ENCODE data around the gene OMG.
"Not testable (repeated sequence)": the region's sequence is repeated elsewhere in the genome, so short reads cannot be mapped to it uniquely, and the experiment has no call there.

Gene OMG

GRCh38 chr17:31262923-31263322 lies 34.1 kb downstream of the OMG start:
- H3K4me3 ChIP-seq (ENCODE audit: low read length in 2 of 2); H3K4me1 ChIP-seq (ENCODE audit: control insufficient read depth, insufficient read depth, low read length); H3K9me3 ChIP-seq (ENCODE audit: control insufficient read depth in 2 of 2, low read length in 2 of 2); H3K27ac ChIP-seq (ENCODE audit: low read length); H3K27me3 ChIP-seq (ENCODE audit: control insufficient read depth in 1 of 2, insufficient read depth in 2 of 2, low read length in 2 of 2); H3K9ac ChIP-seq (ENCODE audit: low read length in 2 of 2): not testable (repeated sequence)
- peaks cover 4 to 15% of the 10 kb centered on the region in 2 donors for H3K36me3 ChIP-seq (ENCODE audit: control insufficient read depth in 2 of 2, insufficient read depth in 2 of 2, low read length in 2 of 2)

DNA sequence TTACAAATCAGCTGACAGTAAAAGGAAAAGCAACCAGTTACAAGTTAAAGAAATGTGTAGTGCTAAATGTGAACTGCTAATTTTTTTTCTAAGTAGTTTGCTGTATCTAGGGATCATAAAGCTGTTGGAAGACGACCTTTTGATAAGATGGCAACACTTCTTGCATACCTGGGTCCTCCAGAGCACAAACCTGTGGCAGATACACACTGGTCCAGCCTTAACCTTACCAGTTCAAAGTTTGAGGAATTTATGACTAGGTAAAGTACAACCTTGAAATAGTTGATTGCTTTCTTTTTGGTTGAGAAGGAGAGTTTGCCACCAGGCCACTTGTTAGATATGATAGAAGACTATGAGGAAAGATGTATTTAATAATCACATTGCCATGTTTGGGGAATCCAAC lies 35.4 kb downstream of the OMG start:
- peaks cover 4 to 15% of the 10 kb centered on the region in 2 donors for H3K36me3 ChIP-seq (ENCODE audit: control insufficient read depth in 2 of 2, insufficient read depth in 2 of 2, low read length in 2 of 2)
- H3K9me3 ChIP-seq (ENCODE audit: control insufficient read depth in 2 of 2, low read length in 2 of 2) = no peaks in the 10 kb centered on the region
- H3K9ac ChIP-seq (ENCODE audit: low read length in 2 of 2) = no peak overlapping the region
- no peak overlapping the region for H3K27ac ChIP-seq (ENCODE audit: low read length)
- no peak overlapping the region for H3K4me3 ChIP-seq (ENCODE audit: low read length in 2 of 2)
- no peaks in the 10 kb centered on the region for H3K4me1 ChIP-seq (ENCODE audit: control insufficient read depth, insufficient read depth, low read length)
- no peaks in the 10 kb centered on the region for H3K27me3 ChIP-seq (ENCODE audit: control insufficient read depth in 1 of 2, insufficient read depth in 2 of 2, low read length in 2 of 2)

DNA sequence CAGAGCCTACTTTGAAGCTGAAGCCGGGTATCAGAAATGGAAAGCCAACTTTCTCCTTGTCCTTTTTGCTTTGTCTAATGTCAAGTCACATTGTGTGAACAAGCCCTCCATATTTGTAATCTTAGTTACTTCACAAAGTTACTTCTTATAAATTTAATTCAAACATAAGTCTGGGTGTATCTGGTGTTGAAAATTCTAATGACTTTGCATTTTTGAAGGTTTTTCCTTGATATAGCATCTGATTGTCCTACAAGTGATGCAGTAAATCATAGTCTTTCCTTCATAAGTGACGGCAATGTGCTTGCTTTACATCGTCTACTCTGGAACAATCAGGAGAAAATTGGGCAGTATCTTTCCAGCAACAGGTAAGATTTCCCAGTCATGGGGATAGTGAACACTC lies 36.9 kb downstream of the OMG start:
- Histone ChIP-seq H3K36me3 (ENCODE audit: control insufficient read depth in 2 of 2, insufficient read depth in 2 of 2, low read length in 2 of 2) (peaks cover 0 to 6% of the 10 kb centered on the region in 2 donors), H3K27me3 (ENCODE audit: control insufficient read depth in 1 of 2, insufficient read depth in 2 of 2, low read length in 2 of 2) (no peaks in the 10 kb centered on the region), H3K9ac (ENCODE audit: low read length in 2 of 2) (no peak overlapping the region), H3K27ac (ENCODE audit: low read length) (no peak overlapping the region), H3K4me3 (ENCODE audit: low read length in 2 of 2) (no peak overlapping the region), H3K9me3 (ENCODE audit: control insufficient read depth in 2 of 2, low read length in 2 of 2) (no peaks in the 10 kb centered on the region), H3K4me1 (ENCODE audit: control insufficient read depth, insufficient read depth, low read length) (no peaks in the 10 kb centered on the region)

DNA sequence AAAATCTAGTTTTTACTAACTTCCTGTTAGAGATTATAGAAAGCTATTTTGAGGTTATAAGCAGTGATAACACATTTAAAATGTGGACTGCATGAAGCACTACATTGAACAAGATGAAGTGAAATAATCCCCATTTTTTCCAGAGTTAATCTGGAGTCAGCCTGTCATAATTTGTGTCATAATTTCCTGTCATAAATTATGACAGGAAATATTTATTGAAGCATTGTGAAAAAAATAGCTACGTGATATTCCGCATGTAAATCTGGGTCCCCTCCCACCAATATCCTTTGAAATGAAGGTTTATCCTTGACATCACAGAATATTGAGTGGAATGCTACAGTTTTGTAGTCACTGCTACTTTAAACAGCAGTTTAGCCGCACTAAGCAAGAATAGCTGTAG lies 40.1 kb downstream of the OMG start:
- peaks cover 0 to 5% of the 10 kb centered on the region in 2 donors for H3K36me3 ChIP-seq (ENCODE audit: control insufficient read depth in 2 of 2, insufficient read depth in 2 of 2, low read length in 2 of 2)
- H3K9ac ChIP-seq (ENCODE audit: low read length in 2 of 2) = no peak overlapping the region
- no peaks in the 10 kb centered on the region for H3K4me1 ChIP-seq (ENCODE audit: control insufficient read depth, insufficient read depth, low read length)
- H3K4me3 ChIP-seq (ENCODE audit: low read length in 2 of 2) = no peak overlapping the region
- no peaks in the 10 kb centered on the region for H3K27me3 ChIP-seq (ENCODE audit: control insufficient read depth in 1 of 2, insufficient read depth in 2 of 2, low read length in 2 of 2)
- no peaks in the 10 kb centered on the region for H3K9me3 ChIP-seq (ENCODE audit: control insufficient read depth in 2 of 2, low read length in 2 of 2)
- no peak overlapping the region for H3K27ac ChIP-seq (ENCODE audit: low read length)

- no peaks in the 10 kb centered on the region for H3K27me3 ChIP-seq (ENCODE audit: control insufficient read depth in 1 of 2, insufficient read depth in 2 of 2, low read length in 2 of 2)
These were observed 42.4 kb downstream of the OMG start for GRCh38 chr17:31254654-31255053.

DNA sequence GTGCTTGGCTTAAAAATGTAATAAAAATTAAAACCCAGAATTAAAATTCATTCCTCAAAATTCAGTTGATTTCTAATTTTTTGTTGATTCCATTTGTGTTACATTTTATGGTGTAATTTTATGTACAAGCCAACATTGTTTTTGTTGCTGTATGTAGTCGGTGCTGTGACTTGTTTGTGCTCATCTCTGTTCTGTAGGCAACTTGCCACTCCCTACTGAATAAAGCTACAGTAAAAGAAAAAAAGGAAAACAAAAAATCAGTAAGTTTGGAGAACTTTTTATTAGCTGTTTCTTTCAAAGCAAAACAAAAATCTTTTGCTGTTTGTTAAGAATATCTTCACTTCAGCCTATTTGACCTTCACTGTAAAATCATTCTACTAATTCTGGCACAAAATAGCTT lies 44.3 kb downstream of the OMG start:
- Histone ChIP-seq H3K9ac (ENCODE audit: low read length in 2 of 2) (no peak overlapping the region), H3K9me3 (ENCODE audit: control insufficient read depth in 2 of 2, low read length in 2 of 2) (no peaks in the 10 kb centered on the region), H3K4me3 (ENCODE audit: low read length in 2 of 2) (no peak overlapping the region), H3K4me1 (ENCODE audit: control insufficient read depth, insufficient read depth, low read length) (no peaks in the 10 kb centered on the region), H3K36me3 (ENCODE audit: control insufficient read depth in 2 of 2, insufficient read depth in 2 of 2, low read length in 2 of 2) (no peaks in the 10 kb centered on the region), H3K27ac (ENCODE audit: low read length) (no peak overlapping the region), H3K27me3 (ENCODE audit: control insufficient read depth in 1 of 2, insufficient read depth in 2 of 2, low read length in 2 of 2) (no peaks in the 10 kb centered on the region)

More at GRCh38 chr17:31254654-31255053, 42.4 kb downstream of the OMG start:
- H3K9me3 ChIP-seq (ENCODE audit: control insufficient read depth in 2 of 2, low read length in 2 of 2) = no peaks in the 10 kb centered on the region
- no peaks in the 10 kb centered on the region for H3K36me3 ChIP-seq (ENCODE audit: control insufficient read depth in 2 of 2, insufficient read depth in 2 of 2, low read length in 2 of 2)
- H3K4me1 ChIP-seq (ENCODE audit: control insufficient read depth, insufficient read depth, low read length) = no peaks in the 10 kb centered on the region
- H3K4me3 ChIP-seq (ENCODE audit: low read length in 2 of 2) = no peak overlapping the region
- no peak overlapping the region for H3K9ac ChIP-seq (ENCODE audit: low read length in 2 of 2)
- no peak overlapping the region for H3K27ac ChIP-seq (ENCODE audit: low read length)

DNA sequence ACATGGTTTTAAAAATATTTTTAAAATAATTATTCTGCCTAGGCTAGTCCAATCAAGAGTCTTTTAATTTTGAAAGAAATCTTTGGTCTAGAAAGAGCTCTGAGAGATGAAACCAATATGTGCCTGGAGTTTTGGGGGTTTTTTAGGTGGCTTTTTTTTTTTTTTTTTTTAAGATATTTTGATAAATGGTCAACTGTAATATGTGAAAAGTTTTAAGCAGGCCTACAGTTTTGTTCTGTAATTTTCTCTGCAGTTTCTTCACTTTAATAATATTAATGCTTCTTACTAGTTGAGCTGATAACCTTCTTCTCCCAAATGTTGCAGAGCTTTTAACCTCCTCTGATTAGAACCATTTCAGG lies 45.1 kb downstream of the OMG start:
- Histone ChIP-seq H3K27me3 (ENCODE audit: control insufficient read depth in 1 of 2, insufficient read depth in 2 of 2, low read length in 2 of 2) (no peaks in the 10 kb centered on the region), H3K9me3 (ENCODE audit: control insufficient read depth in 2 of 2, low read length in 2 of 2) (no peaks in the 10 kb centered on the region), H3K27ac (ENCODE audit: low read length) (no peak overlapping the region), H3K4me3 (ENCODE audit: low read length in 2 of 2) (no peak overlapping the region), H3K36me3 (ENCODE audit: control insufficient read depth in 2 of 2, insufficient read depth in 2 of 2, low read length in 2 of 2) (no peaks in the 10 kb centered on the region), H3K9ac (ENCODE audit: low read length in 2 of 2) (no peak overlapping the region), H3K4me1 (ENCODE audit: control insufficient read depth, insufficient read depth, low read length) (no peaks in the 10 kb centered on the region)

- Histone ChIP-seq H3K9ac (ENCODE audit: low read length in 2 of 2) (no peak overlapping the region), H3K27ac (ENCODE audit: low read length) (no peak overlapping the region), H3K4me3 (ENCODE audit: low read length in 2 of 2) (no peak overlapping the region), H3K9me3 (ENCODE audit: control insufficient read depth in 2 of 2, low read length in 2 of 2) (no peaks in the 10 kb centered on the region), H3K4me1 (ENCODE audit: control insufficient read depth, insufficient read depth, low read length) (no peaks in the 10 kb centered on the region), H3K36me3 (ENCODE audit: control insufficient read depth in 2 of 2, insufficient read depth in 2 of 2, low read length in 2 of 2) (no peaks in the 10 kb centered on the region), H3K27me3 (ENCODE audit: control insufficient read depth in 1 of 2, insufficient read depth in 2 of 2, low read length in 2 of 2) (no peaks in the 10 kb centered on the region)
These were observed 45.7 kb downstream of the OMG start for GRCh38 chr17:31251105-31251969.

GRCh38 chr17:31250229-31250628 lies 46.8 kb downstream of the OMG start:
- Histone ChIP-seq H3K9ac (ENCODE audit: low read length in 2 of 2) (no peak overlapping the region), H3K27ac (ENCODE audit: low read length) (no peak overlapping the region), H3K36me3 (ENCODE audit: control insufficient read depth in 2 of 2, insufficient read depth in 2 of 2, low read length in 2 of 2) (peaks cover 4% of the 10 kb centered on the region in 2 donors), H3K4me3 (ENCODE audit: low read length in 2 of 2) (no peak overlapping the region), H3K9me3 (ENCODE audit: control insufficient read depth in 2 of 2, low read length in 2 of 2) (no peaks in the 10 kb centered on the region), H3K4me1 (ENCODE audit: control insufficient read depth, insufficient read depth, low read length) (no peaks in the 10 kb centered on the region), H3K27me3 (ENCODE audit: control insufficient read depth in 1 of 2, insufficient read depth in 2 of 2, low read length in 2 of 2) (no peaks in the 10 kb centered on the region)

DNA sequence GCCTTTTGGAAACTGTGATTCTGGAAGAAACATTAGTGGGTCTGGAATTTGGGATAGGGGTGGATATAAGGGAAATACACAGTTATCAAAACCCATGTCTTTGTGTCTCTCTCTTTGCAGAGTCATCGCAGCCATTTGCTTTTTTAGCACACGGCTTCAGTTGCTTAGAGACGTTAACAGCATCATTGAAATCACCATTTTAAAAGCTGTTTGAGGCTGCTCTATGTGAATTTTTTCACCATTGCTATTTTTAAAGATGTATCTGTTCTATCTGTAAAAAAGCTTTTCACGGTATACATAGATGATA lies 47.3 kb downstream of the OMG start:
- Histone ChIP-seq H3K27me3 (ENCODE audit: control insufficient read depth in 1 of 2, insufficient read depth in 2 of 2, low read length in 2 of 2) (no peaks in the 10 kb centered on the region), H3K4me1 (ENCODE audit: control insufficient read depth, insufficient read depth, low read length) (no peaks in the 10 kb centered on the region), H3K4me3 (ENCODE audit: low read length in 2 of 2) (no peak overlapping the region), H3K9me3 (ENCODE audit: control insufficient read depth in 2 of 2, low read length in 2 of 2) (no peaks in the 10 kb centered on the region), H3K27ac (ENCODE audit: low read length) (no peak overlapping the region), H3K9ac (ENCODE audit: low read length in 2 of 2) (no peak overlapping the region), H3K36me3 (ENCODE audit: control insufficient read depth in 2 of 2, insufficient read depth in 2 of 2, low read length in 2 of 2) (peaks cover 4 to 5% of the 10 kb centered on the region in 2 donors)

DNA sequence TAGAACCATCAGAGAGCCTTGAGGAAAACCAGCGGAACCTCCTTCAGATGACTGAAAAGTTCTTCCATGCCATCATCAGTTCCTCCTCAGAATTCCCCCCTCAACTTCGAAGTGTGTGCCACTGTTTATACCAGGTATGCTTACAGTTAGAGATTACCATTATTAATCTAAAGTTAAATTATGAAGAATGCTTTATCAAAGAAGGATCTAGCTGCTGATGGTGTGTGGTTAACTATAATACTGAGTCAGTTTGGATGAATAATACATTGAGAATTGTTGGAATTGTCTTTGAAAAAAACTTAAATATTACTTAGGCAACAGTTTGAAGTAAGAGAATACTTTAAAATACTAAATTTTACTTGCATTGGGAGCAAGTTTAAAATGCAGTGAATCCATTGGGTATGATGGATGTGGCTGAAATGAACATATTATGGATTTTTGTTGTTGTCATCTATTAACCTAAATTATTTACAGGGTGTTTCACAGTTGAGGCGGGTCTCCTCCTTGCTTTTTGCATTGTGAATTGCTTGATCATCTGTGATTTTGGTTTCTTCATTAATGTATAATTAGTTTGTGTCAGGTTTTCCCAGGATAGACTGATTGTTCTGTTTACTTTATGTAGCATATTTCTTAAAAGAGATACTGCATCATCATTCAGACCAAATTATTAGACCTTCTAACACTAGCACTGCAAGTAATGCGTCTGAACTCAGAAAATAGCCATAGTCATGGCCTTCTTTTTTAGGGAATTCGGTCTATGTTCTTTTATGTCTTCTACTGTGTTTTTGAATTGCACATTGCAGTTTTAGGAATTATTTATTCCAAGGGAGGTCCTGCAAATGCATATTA lies 47.8 kb downstream of the OMG start:
- H3K9ac ChIP-seq (ENCODE audit: low read length in 2 of 2) = no peak overlapping the region
- H3K36me3 ChIP-seq (ENCODE audit: control insufficient read depth in 2 of 2, insufficient read depth in 2 of 2, low read length in 2 of 2) = peaks cover 5% of the 10 kb centered on the region in 2 donors
- H3K4me3 ChIP-seq (ENCODE audit: low read length in 2 of 2) = no peak overlapping the region
- no peaks in the 10 kb centered on the region for H3K4me1 ChIP-seq (ENCODE audit: control insufficient read depth, insufficient read depth, low read length)
- no peaks in the 10 kb centered on the region for H3K9me3 ChIP-seq (ENCODE audit: control insufficient read depth in 2 of 2, low read length in 2 of 2)
- no peaks in the 10 kb centered on the region for H3K27me3 ChIP-seq (ENCODE audit: control insufficient read depth in 1 of 2, insufficient read depth in 2 of 2, low read length in 2 of 2)
- no peak overlapping the region for H3K27ac ChIP-seq (ENCODE audit: low read length)

All from stomach smooth muscle (tissue), 2 donors.